GM19351 (cell line): Measurements from ENCODE around the gene CLDN34.

Source experiments
- ATAC-seq: cut with Tn5 transposase; IDR thresholded peaks from one replicate; pipeline ENCODE4 v1.9.1; 2021; ENCODE audit warnings: mild to moderate bottlenecking, moderate library complexity; ENCODE audit not compliant: unreplicated experiment

Gene CLDN34

GRCh38 chrX:9980401-9980800 is 13.2 kb downstream of the CLDN34 start:
- ATAC-seq: no peak

GRCh38 chrX:9980927-9981326 is 13.8 kb downstream of the CLDN34 start:
- ATAC-seq: no peak

GRCh38 chrX:9983441-9983840 is 16.3 kb downstream of the CLDN34 start:
- ATAC-seq: no peak

- ATAC-seq: no peak
Observed at GRCh38 chrX:9983846-9984245, 16.7 kb downstream of the CLDN34 start.

- ATAC-seq: no peak
Observed at GRCh38 chrX:9988762-9989161, 21.6 kb downstream of the CLDN34 start.

GRCh38 chrX:9992061-9992460 is 24.9 kb downstream of the CLDN34 start:
- no peak for ATAC-seq

- ATAC-seq: no peak
Observed at GRCh38 chrX:9992724-9993123, 25.6 kb downstream of the CLDN34 start.

- peak; percentile 78 for ATAC-seq
Observed at GRCh38 chrX:9995855-9996339, 28.7 kb downstream of the CLDN34 start.

GRCh38 chrX:9997041-9997440 is 29.9 kb downstream of the CLDN34 start:
- ATAC-seq: no peak

- peak; percentile 62 for ATAC-seq
Observed at GRCh38 chrX:9997524-9997923, 30.4 kb downstream of the CLDN34 start.

GRCh38 chrX:10001496-10001895 is 34.3 kb downstream of the CLDN34 start:
- no peak for ATAC-seq

- ATAC-seq: no peak
Observed at GRCh38 chrX:10004832-10005475, 37.8 kb downstream of the CLDN34 start.

GRCh38 chrX:10006086-10006485 is 38.9 kb downstream of the CLDN34 start:
- no peak for ATAC-seq

GRCh38 chrX:10006770-10007169 is 39.6 kb downstream of the CLDN34 start:
- no peak for ATAC-seq

- ATAC-seq: no peak
Observed at GRCh38 chrX:10007621-10008020, 40.5 kb downstream of the CLDN34 start.

- ATAC-seq: no peak
Observed at GRCh38 chrX:10008483-10009056, 41.4 kb downstream of the CLDN34 start.

GRCh38 chrX:10009741-10010140 is 42.6 kb downstream of the CLDN34 start:
- no peak for ATAC-seq

GRCh38 chrX:10010686-10011085 is 43.5 kb downstream of the CLDN34 start:
- ATAC-seq: no peak

- ATAC-seq: no peak
Observed at GRCh38 chrX:10011261-10011931, 44.2 kb downstream of the CLDN34 start.

GRCh38 chrX:10011991-10012390 is 44.8 kb downstream of the CLDN34 start:
- no peak for ATAC-seq

GRCh38 chrX:10014462-10015354 is 47.5 kb downstream of the CLDN34 start:
- peak; percentile 70 for ATAC-seq
